ENCODE results near the gene GABBR2.

DNA sequence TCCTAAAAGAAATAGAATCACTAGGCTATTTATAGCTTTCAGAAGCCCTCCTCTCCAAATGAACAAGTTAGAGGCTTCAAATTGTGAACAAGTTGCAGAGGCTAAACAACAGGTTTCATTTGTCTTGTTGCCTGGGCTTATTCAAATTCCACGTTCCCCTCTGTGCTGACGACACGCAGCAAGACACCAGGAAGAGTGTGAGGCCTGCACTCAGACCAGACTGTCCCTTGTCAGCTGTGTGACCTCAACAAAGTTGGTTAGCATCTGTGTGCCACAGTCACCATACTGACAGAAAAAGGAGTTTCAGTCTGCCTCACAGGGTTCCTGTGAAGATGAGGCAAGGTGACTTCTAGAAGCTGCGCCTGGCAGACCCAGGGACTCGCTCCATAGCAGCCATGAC is 22.1 kb upstream of the GABBR2 start:
- TF ChIP-seq, protein P1, sequence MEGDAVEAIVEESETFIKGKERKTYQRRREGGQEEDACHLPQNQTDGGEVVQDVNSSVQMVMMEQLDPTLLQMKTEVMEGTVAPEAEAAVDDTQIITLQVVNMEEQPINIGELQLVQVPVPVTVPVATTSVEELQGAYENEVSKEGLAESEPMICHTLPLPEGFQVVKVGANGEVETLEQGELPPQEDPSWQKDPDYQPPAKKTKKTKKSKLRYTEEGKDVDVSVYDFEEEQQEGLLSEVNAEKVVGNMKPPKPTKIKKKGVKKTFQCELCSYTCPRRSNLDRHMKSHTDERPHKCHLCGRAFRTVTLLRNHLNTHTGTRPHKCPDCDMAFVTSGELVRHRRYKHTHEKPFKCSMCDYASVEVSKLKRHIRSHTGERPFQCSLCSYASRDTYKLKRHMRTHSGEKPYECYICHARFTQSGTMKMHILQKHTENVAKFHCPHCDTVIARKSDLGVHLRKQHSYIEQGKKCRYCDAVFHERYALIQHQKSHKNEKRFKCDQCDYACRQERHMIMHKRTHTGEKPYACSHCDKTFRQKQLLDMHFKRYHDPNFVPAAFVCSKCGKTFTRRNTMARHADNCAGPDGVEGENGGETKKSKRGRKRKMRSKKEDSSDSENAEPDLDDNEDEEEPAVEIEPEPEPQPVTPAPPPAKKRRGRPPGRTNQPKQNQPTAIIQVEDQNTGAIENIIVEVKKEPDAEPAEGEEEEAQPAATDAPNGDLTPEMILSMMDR (IDR thresholded peaks at IDR 0.05): no peak
- TF ChIP-seq POLR2A (IDR thresholded peaks at IDR 0.05): no peak

Measured in right lobe of liver (tissue), 4 donors.